ENCODE results near the gene ARSJ.

GRCh38 chr4:113976741-113977525 lies 2.5 kb downstream of the ARSJ start:
- TF ChIP-seq CTCF (conservative IDR thresholded peaks at IDR 0.05; ENCODE audit: low read length) (no peak), EZH2phosphoT487 (IDR thresholded peaks at IDR 0.05; ENCODE audit: borderline replicate concordance) (no peak)
